Ureter (tissue), 1 donor: ENCODE data around the gene CIRBP. TPM values are rescaled to one million over a fixed set of nuclear protein-coding genes. Genes with fewer than 3 reads are reported as not detected.

Experiments used
- DNase-seq: peaks from one replicate; pipeline ENCODE4 v3.0.0-alpha.2; 2020; ENCODE audit warnings: low spot score
- total RNA-seq: library from RNA; stranded (reverse); gene quantifications from one replicate; pipeline ENCODE4 v1.2.4, GENCODE V29; 2023
- donor health status: DM: yes; HTN: yes; CAD: no.

The CIRBP gene
- total RNA-seq, 1 donor from 2014 or later, result 524 TPM

DNA sequence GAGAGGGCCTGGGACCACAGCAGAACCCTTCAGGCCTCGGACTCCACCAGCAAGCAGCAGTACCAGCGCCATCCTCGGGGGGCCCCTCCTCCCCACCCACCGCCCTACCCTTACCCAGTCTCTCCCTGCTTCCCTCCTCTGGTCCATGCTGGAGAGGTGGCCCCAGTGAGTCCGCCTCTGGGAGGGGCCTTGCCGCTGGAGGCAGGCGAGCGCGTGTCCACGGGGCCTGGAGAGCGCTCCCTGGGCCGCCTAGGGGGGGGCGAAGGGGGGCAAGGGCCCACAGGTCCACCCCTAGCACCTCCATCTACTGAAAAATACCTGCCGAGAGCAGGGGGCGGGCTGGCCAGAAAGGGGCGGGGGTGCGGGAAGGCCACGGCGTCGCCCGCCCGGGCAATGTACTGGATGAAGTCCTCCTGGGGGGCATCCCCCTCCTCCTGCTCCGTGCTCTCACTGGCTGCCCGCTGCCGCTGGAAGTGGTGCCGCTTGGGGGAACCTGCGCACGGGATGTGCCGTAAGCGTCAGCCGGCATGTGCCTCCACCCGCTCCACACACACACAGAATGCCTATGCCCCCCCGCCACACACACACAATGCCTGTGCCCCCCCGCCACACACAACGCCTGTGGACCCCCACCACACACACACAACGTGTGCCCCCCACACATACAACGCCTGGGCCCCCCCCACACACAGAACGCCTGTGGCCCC lies 38.2 kb upstream of the CIRBP start:
- no peak for DNase-seq

DNA sequence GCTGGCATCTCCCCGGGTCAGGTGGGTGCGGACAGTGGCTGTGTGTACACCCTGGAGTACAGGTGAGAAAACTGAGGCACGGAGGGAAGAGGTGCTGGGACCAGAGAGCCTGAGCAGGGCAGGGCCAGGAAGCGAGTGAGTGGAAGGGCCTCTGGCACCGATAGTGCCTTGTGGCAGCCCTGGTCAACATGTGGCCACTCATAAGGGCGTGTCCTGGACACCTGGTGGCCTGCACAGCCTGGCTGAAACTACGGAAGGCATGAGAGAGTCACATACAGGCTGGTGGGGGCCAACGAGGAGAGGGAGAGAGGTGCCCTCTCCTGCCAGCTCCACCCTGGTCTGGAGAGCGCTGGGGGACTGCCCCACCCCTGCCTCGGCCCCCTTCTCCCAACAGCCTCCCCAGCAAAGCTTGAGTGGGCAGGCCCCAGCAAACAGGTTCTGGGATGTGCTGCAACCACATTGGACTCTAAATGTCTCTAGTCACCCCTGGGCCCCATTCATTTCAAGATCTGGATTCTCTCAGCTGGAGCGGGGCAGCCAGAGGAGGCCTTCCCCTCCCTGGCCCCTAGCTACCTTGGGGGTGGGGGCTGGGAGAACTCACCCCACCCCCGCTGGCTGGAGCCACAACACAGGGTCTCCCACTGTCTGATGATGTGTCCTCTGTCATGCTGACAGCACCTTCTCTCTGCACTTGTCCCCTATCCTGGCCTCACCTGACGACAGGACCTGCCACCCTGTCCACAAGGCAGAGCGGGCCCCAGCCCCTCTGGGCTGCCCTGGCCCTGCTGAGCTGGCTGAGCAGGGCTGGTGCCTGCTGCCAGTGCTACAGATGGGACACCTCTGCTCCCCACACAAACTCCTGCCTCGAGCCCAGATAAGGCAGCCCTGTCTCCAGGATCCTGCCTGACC lies 37.1 kb upstream of the CIRBP start:
- no peak for DNase-seq

DNA sequence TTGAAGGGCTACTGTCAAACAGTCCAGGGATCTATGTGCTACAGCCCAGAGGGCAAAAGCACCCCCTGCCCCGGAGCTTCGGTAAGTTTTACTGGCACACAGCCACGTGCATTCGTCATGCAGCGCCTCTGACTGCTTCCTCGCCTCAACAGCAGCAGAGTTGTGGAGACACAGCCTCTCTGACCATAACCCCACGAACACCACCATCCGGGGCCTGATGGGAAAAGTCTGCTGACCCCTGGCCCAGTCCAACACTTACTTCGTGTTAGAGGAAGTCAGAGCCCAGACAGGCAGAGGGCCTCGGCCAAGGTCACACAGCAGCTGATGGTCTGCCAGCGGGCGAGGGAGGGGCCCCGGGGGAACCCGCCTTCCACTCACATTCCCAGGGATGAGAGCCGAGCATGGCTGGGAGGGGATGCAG lies 36.5 kb upstream of the CIRBP start:
- no peak for DNase-seq

DNA sequence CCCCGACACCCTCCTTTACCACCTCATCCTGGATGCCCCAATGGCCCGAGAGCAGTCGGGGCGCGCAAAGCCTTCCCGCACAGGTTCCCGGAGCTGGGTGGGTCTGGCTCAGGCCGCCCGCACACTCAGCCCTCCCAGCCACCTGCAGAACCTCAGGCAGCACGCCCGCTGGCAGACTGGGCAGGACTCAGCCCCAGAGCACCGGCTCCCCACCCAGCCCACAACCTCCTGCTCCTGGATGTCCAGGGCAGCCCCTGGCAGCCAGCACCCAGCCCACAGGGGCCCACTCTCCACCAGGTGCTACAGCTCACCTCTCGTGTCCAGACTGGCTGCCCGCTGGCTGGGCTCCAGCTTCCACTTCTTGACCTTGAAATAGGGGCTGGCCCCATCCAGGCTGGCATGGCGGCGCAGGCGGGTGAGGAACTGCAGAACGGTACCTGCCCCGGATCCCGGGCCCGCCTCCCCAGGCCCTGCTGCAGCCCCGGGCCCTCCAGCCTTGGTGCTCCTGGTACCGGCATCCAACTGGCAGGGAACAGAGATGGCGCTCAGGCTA lies 35.9 kb upstream of the CIRBP start:
- DNase-seq, result no peak

DNA sequence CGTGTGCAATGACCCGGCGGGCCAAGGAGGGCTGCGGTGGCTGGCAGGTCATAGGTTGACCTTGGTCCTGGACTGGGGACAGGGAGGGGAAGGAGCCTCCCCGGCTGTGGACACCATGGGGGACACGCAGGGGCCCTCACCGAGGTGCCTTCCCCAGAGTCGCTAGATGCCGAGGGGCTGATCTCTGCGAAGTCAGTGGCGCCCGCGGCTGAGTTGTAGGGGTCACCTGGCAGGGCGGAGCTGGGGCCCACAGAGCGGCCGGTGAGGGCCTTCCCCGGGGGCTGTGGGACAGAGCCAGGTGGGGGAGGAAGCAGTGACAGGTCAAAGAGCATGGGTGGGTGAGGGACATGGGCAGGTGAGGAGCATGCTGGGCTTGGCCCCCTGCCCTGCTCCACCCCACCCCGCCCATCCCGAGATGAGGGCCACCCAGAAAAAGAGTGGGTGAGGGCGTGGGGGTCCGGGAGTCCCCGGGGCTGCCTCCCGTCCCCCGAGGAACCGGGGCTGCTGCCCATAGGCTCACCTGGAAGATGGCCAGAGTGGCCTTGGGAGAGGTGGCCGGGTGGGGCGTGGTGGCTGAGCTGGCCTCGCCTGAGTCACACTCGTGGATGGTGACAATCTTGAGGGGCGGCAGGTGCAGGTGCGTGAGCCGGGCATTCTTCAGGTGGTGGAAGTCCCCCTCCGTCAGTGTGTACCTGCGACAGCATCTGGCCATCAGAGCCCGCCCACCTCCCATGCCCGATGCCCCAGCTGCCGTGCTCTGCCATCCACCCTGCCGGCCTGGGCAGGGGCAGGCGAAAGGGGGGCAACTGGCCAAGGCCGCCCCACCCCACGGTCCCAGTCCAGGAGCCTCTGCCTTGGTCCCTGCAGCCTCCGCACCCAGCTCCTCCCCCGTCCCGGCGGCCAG lies 34.8 kb upstream of the CIRBP start:
- no peak for DNase-seq

DNA sequence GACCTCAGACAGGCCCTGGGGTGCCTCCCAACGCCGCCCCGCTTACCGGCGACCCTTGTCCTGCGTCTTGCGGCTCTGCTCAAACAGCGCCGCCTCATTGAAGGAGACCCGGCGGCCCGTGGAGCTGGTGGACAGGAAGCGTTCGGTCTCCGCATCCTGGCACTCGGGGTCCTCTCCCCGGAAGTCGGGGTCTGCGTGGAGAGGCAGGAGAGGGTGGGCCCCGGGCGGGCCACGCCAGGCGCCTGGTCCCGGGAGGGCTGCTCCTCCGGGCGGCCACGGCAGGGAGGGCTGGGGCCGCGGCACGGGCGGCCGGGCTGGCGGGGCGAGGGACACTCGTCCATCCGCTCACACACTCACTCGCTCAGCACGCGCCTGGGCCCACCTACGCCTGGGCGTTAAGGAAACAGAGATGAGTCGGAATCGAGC lies 34.2 kb upstream of the CIRBP start:
- no peak for DNase-seq

DNA sequence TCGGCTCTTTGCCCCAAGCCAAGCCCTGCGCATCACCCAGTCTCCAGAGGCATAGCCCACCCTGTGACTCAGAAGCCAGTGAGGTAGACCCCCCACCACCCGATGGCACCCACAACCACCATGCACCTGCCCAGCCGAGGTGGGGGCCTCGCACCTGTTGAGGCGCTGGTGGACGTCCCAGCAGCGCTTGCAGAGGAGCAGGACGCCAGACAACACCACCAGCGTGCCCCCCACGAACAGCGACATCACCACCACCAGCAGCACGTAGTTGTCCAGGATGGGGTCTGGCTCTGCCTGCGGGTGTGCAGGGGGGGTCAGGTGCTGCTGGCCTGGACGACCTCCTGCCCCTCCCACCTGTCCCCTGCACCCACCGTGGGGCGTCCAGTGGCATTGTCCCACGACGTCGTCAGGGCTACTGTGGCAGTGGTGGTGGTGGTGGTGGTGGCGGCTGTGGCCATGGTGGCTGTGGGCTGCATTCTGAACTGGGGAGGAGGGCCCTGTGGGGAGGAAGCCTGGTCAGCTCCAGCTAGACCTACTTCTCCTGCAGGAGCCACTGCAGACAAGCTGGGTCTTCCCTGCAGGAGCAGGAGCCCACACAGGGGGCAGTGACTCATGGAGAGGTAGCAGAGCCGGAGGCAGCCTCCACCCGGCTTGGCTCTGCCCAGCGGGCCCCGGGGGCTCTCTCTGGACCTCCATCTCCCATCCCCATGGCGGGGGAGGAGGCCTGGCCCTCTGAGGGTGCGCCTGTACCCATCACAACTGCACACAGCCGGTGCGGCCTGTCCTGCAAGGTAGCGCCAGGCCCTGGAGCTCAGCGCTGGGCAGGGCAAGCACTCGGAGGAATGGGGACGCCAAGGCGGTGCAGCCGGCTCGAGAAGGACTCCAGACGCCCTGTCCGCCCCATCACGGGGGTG lies 33.2 kb upstream of the CIRBP start:
- no peak for DNase-seq

DNA sequence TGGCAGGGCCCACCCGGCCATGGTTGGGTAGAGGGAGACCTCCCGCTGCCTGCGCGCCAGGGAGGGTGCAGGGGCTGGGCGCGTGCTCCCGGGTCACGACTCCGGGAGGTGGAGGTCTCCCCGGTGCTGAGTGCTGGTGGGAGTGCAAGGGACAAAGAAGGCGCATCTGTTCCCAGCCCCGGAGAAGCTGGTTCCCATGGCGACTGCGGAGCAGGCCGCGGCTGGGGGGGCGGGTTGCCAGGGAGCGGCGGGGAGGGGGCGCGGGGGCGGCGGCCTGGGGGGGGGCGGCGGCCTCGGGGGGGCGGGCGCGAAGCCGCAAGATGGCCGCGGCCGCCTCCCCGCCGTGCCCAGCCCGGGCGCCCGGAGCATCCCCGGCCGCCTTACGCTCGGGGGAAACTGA lies 32.6 kb upstream of the CIRBP start:
- DNase-seq, result no peak

DNA sequence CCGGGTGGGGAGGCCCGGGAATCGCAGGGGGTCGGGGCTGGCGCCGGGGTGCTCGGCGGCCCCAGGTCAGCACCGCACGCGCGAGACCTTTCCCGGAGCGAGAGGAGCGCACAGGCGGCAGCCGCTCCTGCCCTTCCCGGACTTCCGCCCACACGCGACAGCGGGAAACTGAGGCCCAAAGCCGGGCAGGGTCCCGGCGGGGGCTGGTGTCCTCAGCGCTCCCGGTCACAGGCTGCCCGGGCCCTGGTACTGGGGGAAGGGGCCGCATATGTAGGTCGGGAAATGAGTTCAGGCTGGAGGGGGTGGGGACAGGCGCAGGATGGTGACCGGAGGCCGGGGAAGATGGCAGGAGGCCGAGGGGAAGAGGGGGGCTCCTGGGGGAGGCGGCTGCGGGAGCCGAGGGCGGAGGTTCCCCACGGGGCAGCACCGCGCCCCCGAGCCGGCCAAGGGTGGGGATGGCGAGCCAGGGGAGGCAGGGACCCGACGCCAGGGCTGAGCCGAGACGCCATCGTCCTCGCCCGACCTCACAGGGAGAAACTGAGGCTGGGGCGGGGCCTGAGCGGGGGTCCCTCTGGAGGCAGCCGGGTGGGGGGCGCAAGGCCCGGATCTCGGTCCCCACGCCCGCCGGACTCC lies 32.0 kb upstream of the CIRBP start:
- DNase-seq, result no peak

DNA sequence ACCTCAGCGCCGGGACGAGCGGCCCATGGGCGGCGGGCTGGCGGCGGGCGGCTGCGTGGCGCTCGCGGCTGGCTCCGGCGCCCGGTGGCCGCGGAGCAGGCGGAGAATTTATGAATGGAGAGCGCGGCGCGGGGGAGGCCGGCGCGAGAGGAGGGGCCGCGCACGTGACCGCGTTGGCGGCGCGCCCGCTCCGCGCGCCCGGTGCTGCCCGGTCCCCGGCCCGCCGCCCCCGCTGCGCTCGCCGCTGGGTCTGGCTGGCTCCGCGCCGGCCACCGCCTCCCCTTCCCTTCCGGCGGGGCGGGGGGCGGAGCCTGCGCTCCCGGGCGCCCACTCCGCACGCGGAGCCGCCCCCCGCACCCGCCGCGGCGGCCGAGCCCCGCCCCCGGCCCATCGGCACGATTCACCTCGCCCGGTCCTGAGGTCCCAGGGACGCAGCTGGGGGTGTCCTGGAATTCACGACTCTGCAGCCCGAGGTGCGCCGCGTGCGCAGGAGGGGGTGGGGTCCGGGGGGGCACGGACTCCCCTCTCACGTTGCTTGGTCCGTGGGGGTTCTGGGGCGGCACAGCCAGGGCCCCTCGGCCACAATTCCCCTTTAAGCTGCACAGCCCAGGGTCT lies 31.3 kb upstream of the CIRBP start, which contains the start of gene CBARP:
Gene CBARP, minus strand, starts transcription at position 252 of the 615 bp plus-strand sequence. CDS start 1,905 bp downstream, outside the sequence.
- DNase-seq, result no peak

DNA sequence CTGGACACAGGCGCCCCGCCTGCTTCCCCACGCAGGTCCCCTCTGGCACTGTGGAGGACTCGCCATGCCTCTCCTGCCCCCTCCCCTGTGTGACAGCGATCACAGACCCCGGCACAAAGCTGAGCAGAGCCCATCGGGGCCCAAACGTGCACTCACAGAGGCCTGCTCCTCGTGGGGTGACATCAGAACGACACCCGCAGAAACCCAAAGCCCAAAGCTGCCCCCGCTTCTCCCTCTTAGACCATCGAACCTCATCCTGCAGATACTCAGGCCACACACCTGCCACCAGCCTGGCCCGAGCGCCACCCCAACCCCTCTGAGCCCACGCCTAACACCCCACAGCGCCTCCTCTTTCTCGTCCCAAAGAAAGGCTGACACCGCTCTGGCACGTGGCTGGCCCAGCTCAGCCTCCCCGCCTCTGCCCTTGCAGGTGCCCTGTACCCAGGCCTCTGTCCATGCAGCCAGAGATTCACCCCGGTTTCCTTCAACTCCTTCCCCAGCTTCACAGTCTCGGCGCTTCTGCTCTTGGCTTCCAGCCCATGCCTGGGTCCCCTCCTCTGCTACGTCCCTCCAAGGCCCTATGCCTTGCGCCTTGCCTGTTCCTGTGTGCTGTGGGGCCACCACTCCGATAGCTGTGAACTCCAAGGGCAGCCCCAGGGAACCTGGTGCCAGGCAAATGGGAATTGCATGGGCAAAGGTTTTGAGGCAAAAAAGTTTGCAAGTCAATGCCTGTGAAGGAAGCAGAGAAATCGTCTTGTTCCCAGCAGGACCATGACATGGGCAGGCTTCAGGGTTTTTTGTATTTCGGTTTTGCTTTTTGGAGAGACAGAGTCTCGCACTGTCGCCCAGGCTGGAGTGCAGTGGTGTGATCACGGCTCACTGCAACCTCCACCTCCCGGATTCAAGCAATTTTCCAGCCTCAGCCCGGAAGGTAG lies 30.5 kb upstream of the CIRBP start:
- no peak for DNase-seq

DNA sequence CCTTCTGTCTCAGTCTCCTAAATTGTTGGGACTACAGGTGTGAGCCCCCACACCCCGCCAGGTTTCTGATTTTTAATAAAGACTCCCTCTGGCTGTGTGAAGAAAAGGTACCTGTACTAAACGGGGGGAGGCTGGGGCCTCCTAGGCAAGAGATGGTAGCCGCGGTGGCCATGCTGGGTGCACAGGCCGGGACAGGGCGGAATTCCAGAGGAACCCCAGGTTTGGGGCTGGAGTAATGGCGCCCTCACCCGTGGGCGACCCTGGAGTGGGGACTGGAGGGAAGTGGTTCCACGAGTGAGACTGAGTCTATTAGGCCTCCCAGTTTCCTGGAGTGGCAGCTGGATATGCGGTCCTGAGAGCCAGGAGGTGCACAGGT lies 29.7 kb upstream of the CIRBP start:
- DNase-seq, result no peak

DNA sequence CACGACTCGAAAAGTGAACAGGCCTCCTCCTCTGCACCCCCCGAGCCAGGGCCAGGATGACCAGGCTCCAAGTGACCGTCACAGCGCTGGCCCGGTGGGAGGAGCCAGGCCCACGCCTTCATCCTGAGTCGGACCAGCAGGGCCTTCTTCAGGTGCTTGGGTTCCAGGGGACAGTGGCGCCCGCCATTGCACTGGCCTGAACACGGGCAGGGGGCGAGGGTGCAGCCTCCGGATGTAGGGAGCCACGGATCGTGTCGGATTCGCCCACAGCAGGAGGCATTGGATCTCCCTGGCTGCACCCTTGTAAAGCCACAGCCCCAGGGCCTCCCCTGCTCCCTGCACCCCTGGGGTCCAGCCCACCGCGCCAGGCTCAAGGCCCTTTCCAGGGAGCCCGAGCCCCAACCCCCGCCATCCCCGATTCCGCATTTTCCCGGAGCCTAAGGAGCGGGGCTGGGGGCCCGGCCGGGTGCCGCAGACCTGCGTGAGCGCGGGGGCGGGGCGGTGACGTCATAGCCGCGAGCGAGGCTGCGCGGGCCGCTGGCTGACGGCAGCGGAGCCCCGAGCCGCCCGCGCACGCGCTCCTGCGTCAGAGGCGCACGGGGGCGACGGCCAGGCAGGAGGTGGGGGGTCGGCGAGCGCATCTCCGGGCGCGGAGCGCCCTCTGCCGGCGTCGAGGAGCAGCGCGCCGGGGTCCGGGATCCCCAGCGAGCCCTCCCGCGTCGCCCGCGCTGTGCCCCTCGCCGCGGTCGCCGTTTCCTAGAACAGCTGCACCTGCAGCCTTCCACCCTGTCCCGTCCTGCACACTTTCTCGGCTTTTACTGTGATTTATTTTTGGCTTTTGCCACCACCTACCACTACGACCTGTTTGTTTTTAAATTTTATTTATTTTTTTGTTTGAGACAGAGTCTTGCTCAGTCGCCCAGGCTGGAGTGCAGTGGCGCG lies 29.1 kb upstream of the CIRBP start:
- DNase-seq, result peak; percentile 83

DNA sequence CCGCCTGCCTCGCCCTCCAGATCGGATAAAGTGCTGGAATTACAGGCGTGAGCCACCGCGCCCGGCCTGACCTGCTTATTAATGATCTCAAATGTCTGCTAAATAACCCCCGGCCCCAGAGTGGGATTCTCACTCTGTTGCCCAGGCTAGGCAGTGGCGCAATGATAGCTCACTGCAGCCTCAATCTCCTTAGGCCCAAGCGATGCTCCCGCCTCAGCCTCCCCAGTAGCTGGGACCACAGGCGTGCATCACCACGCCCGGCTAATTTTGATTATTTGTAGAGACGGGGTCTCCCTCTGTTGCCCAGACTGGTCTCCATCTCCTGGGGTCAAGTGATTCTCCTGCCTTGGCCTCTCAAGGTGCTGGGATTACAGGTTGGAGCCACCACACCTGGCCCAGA lies 28.2 kb upstream of the CIRBP start:
- no peak for DNase-seq

DNA sequence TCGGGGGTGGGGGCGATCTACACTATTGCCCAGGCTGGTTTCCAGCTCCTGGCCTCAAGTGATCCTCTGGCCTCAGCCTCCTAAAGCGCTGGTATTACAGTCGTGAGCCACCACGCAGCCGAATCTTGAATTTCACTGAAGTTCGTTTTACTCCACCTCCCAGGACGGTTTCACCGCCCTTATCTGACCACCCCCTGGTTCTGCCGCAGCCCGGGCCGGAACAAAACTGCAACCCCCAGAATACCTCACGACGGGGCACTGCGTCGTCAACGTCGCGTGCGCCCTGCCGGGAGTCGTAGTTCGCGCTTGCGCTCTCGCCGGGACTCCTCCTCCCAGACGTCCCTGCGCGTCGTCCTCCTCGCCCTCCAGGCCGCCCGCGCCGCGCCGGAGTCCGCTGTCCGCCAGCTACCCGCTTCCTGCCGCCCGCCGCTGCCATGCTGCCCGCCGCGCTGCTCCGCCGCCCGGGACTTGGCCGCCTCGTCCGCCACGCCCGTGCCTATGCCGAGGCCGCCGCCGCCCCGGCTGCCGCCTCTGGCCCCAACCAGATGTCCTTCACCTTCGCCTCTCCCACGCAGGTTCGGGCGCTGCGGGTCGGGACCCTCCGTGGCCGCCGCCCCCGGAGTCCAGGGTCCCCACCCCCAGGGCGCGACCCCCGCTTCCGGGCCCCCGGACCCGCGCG lies 27.6 kb upstream of the CIRBP start, which contains the start of gene ATP5F1D:
Gene ATP5F1D, plus strand, starts transcription at position 335 of the 679 bp plus-strand sequence. Its CDS starts 100 bp downstream, at position 435.
- DNase-seq, result peak; percentile 95
